ENCODE results near the gene SLC22A31. TPM values are rescaled to one million over a fixed set of nuclear protein-coding genes. Genes with fewer than 3 reads are reported as not detected.

SLC22A31 gene
- total and polyA plus RNA-seq, 5 donors from 2014 or later: 0.14 TPM; not detected in 4

- no peak for DNase-seq
- H3K36me3 Mint-ChIP-seq: no peaks in the 10 kb centered on the region
Observed at GRCh38 chr16:89200850-89201411, 594 bp upstream of the SLC22A31 start.

GRCh38 chr16:89199241-89200123 lies 855 bp downstream of the SLC22A31 start:
- H3K9me3 Mint-ChIP-seq: peaks cover 0 to 7% (median 0%) of the 10 kb centered on the region in 7 donors
- peaks cover 0 to 21% (median 8%) of the 10 kb centered on the region in 4 donors for H3K4me1 Mint-ChIP-seq
- Histone ChIP-seq H3K27ac (ENCODE audit: insufficient read depth, low read length, poor library complexity, severe bottlenecking) (no peak overlapping the region), H3K27me3 (ENCODE audit: control insufficient read depth, insufficient read depth, low read length) (peaks cover 14% of the 10 kb centered on the region), H3K36me3 (ENCODE audit: control insufficient read depth, insufficient read depth, low read length) (no peaks in the 10 kb centered on the region), H3K4me1 (ENCODE audit: control insufficient read depth, insufficient read depth, low read length, poor library complexity, severe bottlenecking) (peaks cover 14% of the 10 kb centered on the region), H3K4me3 (ENCODE audit: low read depth, low read length) (no peak overlapping the region), H3K9me3 (ENCODE audit: control insufficient read depth in 2 of 2, low read length in 2 of 2) (no peaks in the 10 kb centered on the region)
- no peaks in the 10 kb centered on the region for H3K36me3 Mint-ChIP-seq
- H3K27ac Mint-ChIP-seq: no peak overlapping the region
- peak overlapping the region in 3 of 4 donors; percentile 32 to 64 (median 33) for H3K4me3 Mint-ChIP-seq
- ATAC-seq (ENCODE audit: low read depth in 2 of 2) (no peak), DNase-seq (no peak)
- H3K27me3 Mint-ChIP-seq: peaks cover 33% of the 10 kb centered on the region

More at GRCh38 chr16:89200850-89201411, 594 bp upstream of the SLC22A31 start:
- ATAC-seq (ENCODE audit: low read depth in 2 of 2): peak in 1 of 2 donors; percentile 2
- Mint-ChIP-seq H3K27ac (no peak overlapping the region), H3K27me3 (peaks cover 33% of the 10 kb centered on the region), H3K4me3 (peak overlapping the region in 3 of 4 donors; percentile 32 to 65 (median 59)), H3K9me3 (peaks cover 0 to 6% (median 0%) of the 10 kb centered on the region in 7 donors), H3K4me1 (peaks cover 0 to 21% (median 8%) of the 10 kb centered on the region in 4 donors)
- H3K27me3 ChIP-seq (ENCODE audit: control insufficient read depth, insufficient read depth, low read length): peaks cover 14% of the 10 kb centered on the region
- H3K4me3 ChIP-seq (ENCODE audit: low read depth, low read length): no peak overlapping the region
- no peaks in the 10 kb centered on the region for H3K36me3 ChIP-seq (ENCODE audit: control insufficient read depth, insufficient read depth, low read length)
- peaks cover 14% of the 10 kb centered on the region for H3K4me1 ChIP-seq (ENCODE audit: control insufficient read depth, insufficient read depth, low read length, poor library complexity, severe bottlenecking)
- H3K27ac ChIP-seq (ENCODE audit: insufficient read depth, low read length, poor library complexity, severe bottlenecking): no peak overlapping the region
- H3K9me3 ChIP-seq (ENCODE audit: control insufficient read depth in 2 of 2, low read length in 2 of 2): no peaks in the 10 kb centered on the region

GRCh38 chr16:89198417-89199240 lies 1.7 kb downstream of the SLC22A31 start:
- Mint-ChIP-seq H3K4me3 (no peak overlapping the region), H3K9me3 (peaks cover 0 to 7% (median 0%) of the 10 kb centered on the region in 7 donors), H3K4me1 (peaks cover 0 to 22% (median 8%) of the 10 kb centered on the region in 4 donors), H3K27ac (no peak overlapping the region), H3K27me3 (peaks cover 26% of the 10 kb centered on the region), H3K36me3 (no peaks in the 10 kb centered on the region)
- no peak for DNase-seq
- Histone ChIP-seq H3K27me3 (ENCODE audit: control insufficient read depth, insufficient read depth, low read length) (peaks cover 9% of the 10 kb centered on the region), H3K4me3 (ENCODE audit: low read depth, low read length) (no peak overlapping the region), H3K9me3 (ENCODE audit: control insufficient read depth in 2 of 2, low read length in 2 of 2) (no peaks in the 10 kb centered on the region), H3K4me1 (ENCODE audit: control insufficient read depth, insufficient read depth, low read length, poor library complexity, severe bottlenecking) (peaks cover 14% of the 10 kb centered on the region), H3K27ac (ENCODE audit: insufficient read depth, low read length, poor library complexity, severe bottlenecking) (no peak overlapping the region), H3K36me3 (ENCODE audit: control insufficient read depth, insufficient read depth, low read length) (no peaks in the 10 kb centered on the region)
- ATAC-seq (ENCODE audit: low read depth in 2 of 2): no peak

- peaks cover 0 to 3% (median 0%) of the 10 kb centered on the region in 7 donors for H3K9me3 Mint-ChIP-seq
- no peak overlapping the region for H3K4me3 Mint-ChIP-seq
Observed at GRCh38 chr16:89197633-89198416, 2.5 kb downstream of the SLC22A31 start.

GRCh38 chr16:89197033-89197632 lies 3.2 kb downstream of the SLC22A31 start:
- Mint-ChIP-seq H3K4me1 (peaks cover 0 to 15% (median 0%) of the 10 kb centered on the region in 4 donors), H3K27ac (peak overlapping the region in 1 of 3 donors; percentile 84), H3K36me3 (no peaks in the 10 kb centered on the region), H3K27me3 (peaks cover 15% of the 10 kb centered on the region), H3K9me3 (peaks cover 0 to 1% (median 0%) of the 10 kb centered on the region in 7 donors), H3K4me3 (no peak overlapping the region)
- Histone ChIP-seq H3K36me3 (ENCODE audit: control insufficient read depth, insufficient read depth, low read length) (no peaks in the 10 kb centered on the region), H3K4me1 (ENCODE audit: control insufficient read depth, insufficient read depth, low read length, poor library complexity, severe bottlenecking) (peaks cover 15% of the 10 kb centered on the region), H3K27ac (ENCODE audit: insufficient read depth, low read length, poor library complexity, severe bottlenecking) (no peak overlapping the region), H3K9me3 (ENCODE audit: control insufficient read depth in 2 of 2, low read length in 2 of 2) (no peaks in the 10 kb centered on the region), H3K27me3 (ENCODE audit: control insufficient read depth, insufficient read depth, low read length) (no peaks in the 10 kb centered on the region), H3K4me3 (ENCODE audit: low read depth, low read length) (no peak overlapping the region)
- DNase-seq (no peak), ATAC-seq (ENCODE audit: low read depth in 2 of 2) (no peak)

More at GRCh38 chr16:89197633-89198416, 2.5 kb downstream of the SLC22A31 start:
- Histone ChIP-seq H3K27ac (ENCODE audit: insufficient read depth, low read length, poor library complexity, severe bottlenecking) (no peak overlapping the region), H3K4me1 (ENCODE audit: control insufficient read depth, insufficient read depth, low read length, poor library complexity, severe bottlenecking) (peaks cover 14% of the 10 kb centered on the region), H3K36me3 (ENCODE audit: control insufficient read depth, insufficient read depth, low read length) (no peaks in the 10 kb centered on the region), H3K9me3 (ENCODE audit: control insufficient read depth in 2 of 2, low read length in 2 of 2) (no peaks in the 10 kb centered on the region), H3K27me3 (ENCODE audit: control insufficient read depth, insufficient read depth, low read length) (peaks cover 2% of the 10 kb centered on the region), H3K4me3 (ENCODE audit: low read depth, low read length) (no peak overlapping the region)
- H3K27me3 Mint-ChIP-seq: peaks cover 18% of the 10 kb centered on the region
- peaks cover 0 to 20% (median 2%) of the 10 kb centered on the region in 4 donors for H3K4me1 Mint-ChIP-seq
- DNase-seq: no peak
- no peak for ATAC-seq (ENCODE audit: low read depth in 2 of 2)
- peak overlapping the region in 1 of 3 donors; percentile 84 for H3K27ac Mint-ChIP-seq
- H3K36me3 Mint-ChIP-seq: no peaks in the 10 kb centered on the region

- H3K27ac ChIP-seq (ENCODE audit: insufficient read depth, low read length, poor library complexity, severe bottlenecking): no peak overlapping the region
- H3K9me3 Mint-ChIP-seq: peaks cover 0 to 5% (median 0%) of the 10 kb centered on the region in 7 donors
- no peak overlapping the region for H3K4me3 ChIP-seq (ENCODE audit: low read depth, low read length)
- peaks cover 14% of the 10 kb centered on the region for H3K27me3 Mint-ChIP-seq
- H3K9me3 ChIP-seq (ENCODE audit: control insufficient read depth in 2 of 2, low read length in 2 of 2): no peaks in the 10 kb centered on the region
- no peaks in the 10 kb centered on the region for H3K36me3 ChIP-seq (ENCODE audit: control insufficient read depth, insufficient read depth, low read length)
- no peak overlapping the region for H3K27ac Mint-ChIP-seq
- ATAC-seq (ENCODE audit: low read depth in 2 of 2) (no peak), DNase-seq (no peak)
- H3K36me3 Mint-ChIP-seq: no peaks in the 10 kb centered on the region
- H3K4me3 Mint-ChIP-seq: no peak overlapping the region
- H3K4me1 ChIP-seq (ENCODE audit: control insufficient read depth, insufficient read depth, low read length, poor library complexity, severe bottlenecking): peaks cover 17% of the 10 kb centered on the region
- no peaks in the 10 kb centered on the region for H3K27me3 ChIP-seq (ENCODE audit: control insufficient read depth, insufficient read depth, low read length)
- peaks cover 0 to 16% (median 0%) of the 10 kb centered on the region in 4 donors for H3K4me1 Mint-ChIP-seq
Observed at GRCh38 chr16:89195521-89196171, 4.7 kb downstream of the SLC22A31 start.

Measured in CD4-positive, CD25-positive, alpha-beta regulatory T cell (primary cell).